ENCODE results near the gene KRTAP16-1. TPM values are rescaled to one million over a fixed set of nuclear protein-coding genes. Genes with fewer than 3 reads are reported as not detected.
"Not testable (repeated sequence)": the region's sequence is repeated elsewhere in the genome, so short reads cannot be mapped to it uniquely, and the experiment has no call there.

KRTAP16-1 gene, protein sequence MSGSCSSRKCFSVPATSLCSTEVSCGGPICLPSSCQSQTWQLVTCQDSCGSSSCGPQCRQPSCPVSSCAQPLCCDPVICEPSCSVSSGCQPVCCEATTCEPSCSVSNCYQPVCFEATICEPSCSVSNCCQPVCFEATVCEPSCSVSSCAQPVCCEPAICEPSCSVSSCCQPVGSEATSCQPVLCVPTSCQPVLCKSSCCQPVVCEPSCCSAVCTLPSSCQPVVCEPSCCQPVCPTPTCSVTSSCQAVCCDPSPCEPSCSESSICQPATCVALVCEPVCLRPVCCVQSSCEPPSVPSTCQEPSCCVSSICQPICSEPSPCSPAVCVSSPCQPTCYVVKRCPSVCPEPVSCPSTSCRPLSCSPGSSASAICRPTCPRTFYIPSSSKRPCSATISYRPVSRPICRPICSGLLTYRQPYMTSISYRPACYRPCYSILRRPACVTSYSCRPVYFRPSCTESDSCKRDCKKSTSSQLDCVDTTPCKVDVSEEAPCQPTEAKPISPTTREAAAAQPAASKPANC
- not detected in 2 replicates for total RNA-seq
- long read RNA-seq = 0 reads

DNA sequence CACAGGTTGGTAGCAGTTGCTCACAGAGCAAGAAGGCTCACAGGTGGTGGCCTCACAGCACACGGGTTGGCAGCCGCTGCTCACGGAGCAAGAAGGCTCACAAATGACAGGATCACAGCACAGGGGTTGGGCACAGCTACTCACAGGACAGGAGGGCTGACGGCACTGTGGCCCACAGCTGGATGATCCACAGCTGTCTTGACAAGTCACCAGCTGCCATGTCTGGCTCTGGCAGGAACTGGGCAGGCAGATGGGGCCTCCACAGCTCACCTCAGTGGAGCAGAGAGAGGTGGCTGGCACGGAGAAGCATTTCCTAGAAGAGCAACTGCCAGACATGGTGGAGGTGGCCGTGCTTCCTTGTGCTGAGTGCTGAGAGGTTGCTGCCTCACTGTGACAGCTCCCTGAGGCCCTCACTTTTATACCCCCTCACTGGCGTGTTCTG, at the start of gene KRTAP16-1:
TSS of gene KRTAP16-1 (minus strand) at position 392 of the 442 bp plus-strand sequence. CDS start at position 336, 56 bp downstream.
- TF ChIP-seq CTCF (IDR thresholded peaks at IDR 0.05) = no peak
- Mint-ChIP-seq H3K36me3 (ENCODE audit: unreplicated experiment) (no peaks in the 10 kb centered on the region), H3K4me3 (ENCODE audit: unreplicated experiment) (no peak within 1 kb of the TSS), H3K9me3 (ENCODE audit: unreplicated experiment) (no peaks in the 10 kb centered on the region), H3K27me3 (ENCODE audit: unreplicated experiment) (no peaks in the 10 kb centered on the region), H3K4me1 (ENCODE audit: unreplicated experiment) (peaks cover 14% of the 10 kb centered on the region), H3K27ac (ENCODE audit: unreplicated experiment) (no peak within 1 kb of the TSS)
- DNase-seq (ENCODE audit: extremely low spot score, unreplicated experiment) = no peak

GRCh38 chr17:41354536-41354935, 45.4 kb upstream of the KRTAP16-1 start:
- Mint-ChIP-seq H3K27ac (ENCODE audit: unreplicated experiment) (no peak overlapping the region), H3K27me3 (ENCODE audit: unreplicated experiment) (peaks cover 32% of the 10 kb centered on the region), H3K4me1 (ENCODE audit: unreplicated experiment) (no peaks in the 10 kb centered on the region), H3K36me3 (ENCODE audit: unreplicated experiment) (no peaks in the 10 kb centered on the region), H3K9me3 (ENCODE audit: unreplicated experiment) (peaks cover 4% of the 10 kb centered on the region), H3K4me3 (ENCODE audit: unreplicated experiment) (no peak overlapping the region)
- DNase-seq (ENCODE audit: extremely low spot score, unreplicated experiment) = peak; percentile 0
- no peak for TF ChIP-seq CTCF (IDR thresholded peaks at IDR 0.05)

- H3K9me3 Mint-ChIP-seq (ENCODE audit: unreplicated experiment) = peaks cover 4% of the 10 kb centered on the region
- no peaks in the 10 kb centered on the region for H3K4me1 Mint-ChIP-seq (ENCODE audit: unreplicated experiment)
- no peak overlapping the region for H3K4me3 Mint-ChIP-seq (ENCODE audit: unreplicated experiment)
- no peaks in the 10 kb centered on the region for H3K36me3 Mint-ChIP-seq (ENCODE audit: unreplicated experiment)
- TF ChIP-seq CTCF (IDR thresholded peaks at IDR 0.05) = no peak
- no peak overlapping the region for H3K27ac Mint-ChIP-seq (ENCODE audit: unreplicated experiment)
- DNase-seq (ENCODE audit: extremely low spot score, unreplicated experiment) = peak; percentile 36
- peaks cover 32% of the 10 kb centered on the region for H3K27me3 Mint-ChIP-seq (ENCODE audit: unreplicated experiment)
These were observed 43.7 kb upstream of the KRTAP16-1 start for GRCh38 chr17:41352597-41353366.

DNA sequence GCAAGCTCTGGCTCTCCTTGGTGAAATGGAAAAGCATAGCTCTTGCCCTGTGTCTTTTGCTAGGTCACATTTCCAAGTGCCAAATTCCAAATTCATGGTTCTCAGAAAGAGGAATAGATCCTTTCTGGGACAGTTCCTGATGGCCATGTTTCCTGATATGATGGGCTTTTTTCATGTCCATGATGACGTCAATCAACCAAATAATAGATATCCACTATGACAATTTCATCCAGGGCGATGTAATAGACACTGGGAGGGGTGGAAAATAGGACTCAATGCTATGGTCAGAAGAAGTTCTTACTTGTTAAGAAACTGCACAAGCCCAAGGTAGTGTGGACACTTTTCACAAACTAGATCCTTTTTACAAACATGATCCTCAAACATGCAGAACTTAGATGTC, 42.1 kb upstream of the KRTAP16-1 start:
- no peaks in the 10 kb centered on the region for H3K4me1 Mint-ChIP-seq (ENCODE audit: unreplicated experiment)
- H3K4me3 Mint-ChIP-seq (ENCODE audit: unreplicated experiment) = no peak overlapping the region
- TF ChIP-seq CTCF (IDR thresholded peaks at IDR 0.05) = no peak
- H3K9me3 Mint-ChIP-seq (ENCODE audit: unreplicated experiment) = no peaks in the 10 kb centered on the region
- no peaks in the 10 kb centered on the region for H3K36me3 Mint-ChIP-seq (ENCODE audit: unreplicated experiment)
- DNase-seq (ENCODE audit: extremely low spot score, unreplicated experiment) = no peak
- H3K27me3 Mint-ChIP-seq (ENCODE audit: unreplicated experiment) = peaks cover 27% of the 10 kb centered on the region
- no peak overlapping the region for H3K27ac Mint-ChIP-seq (ENCODE audit: unreplicated experiment)

DNA sequence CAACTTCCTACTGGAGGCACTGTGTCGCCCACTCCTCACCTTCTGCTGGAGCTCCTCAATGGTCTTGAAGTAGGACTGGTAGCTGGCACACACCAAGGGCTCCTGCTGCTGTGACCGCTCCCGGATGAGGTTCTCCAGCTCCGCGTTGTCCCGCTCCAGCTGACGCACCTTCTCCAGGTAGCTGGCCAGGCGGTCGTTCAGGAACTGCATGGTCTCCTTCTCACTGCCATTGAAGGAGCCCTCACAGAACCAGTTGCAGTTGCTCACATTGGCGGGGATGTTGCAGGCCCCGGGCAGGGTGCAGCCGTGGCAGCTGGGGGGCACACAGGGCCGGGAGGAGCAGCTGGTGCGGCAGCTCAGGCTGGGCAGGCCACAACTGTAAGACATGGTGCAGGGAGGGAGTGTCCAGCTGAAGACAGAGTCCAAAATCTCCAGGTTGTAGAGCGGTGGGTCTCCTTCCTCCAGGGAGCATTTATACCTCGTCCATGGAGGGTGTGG, 41.3 kb upstream of the KRTAP16-1 start, which contains the start of gene KRT33A:
TSS of gene KRT33A (minus strand) at position 448 of the 498 bp plus-strand sequence. CDS start at position 387, 61 bp downstream.
- not testable (repeated sequence) for H3K4me1 Mint-ChIP-seq (ENCODE audit: unreplicated experiment); H3K4me3 Mint-ChIP-seq (ENCODE audit: unreplicated experiment); H3K36me3 Mint-ChIP-seq (ENCODE audit: unreplicated experiment); H3K27ac Mint-ChIP-seq (ENCODE audit: unreplicated experiment); H3K9me3 Mint-ChIP-seq (ENCODE audit: unreplicated experiment)
- peak; percentile 74 for DNase-seq (ENCODE audit: extremely low spot score, unreplicated experiment)
- peaks cover 26% of the 10 kb centered on the region for H3K27me3 Mint-ChIP-seq (ENCODE audit: unreplicated experiment)

All from osteocyte (in vitro differentiated cells).